Aorta (tissue), 5 donors: ENCODE results near the gene IQGAP3. TPM values are rescaled to one million over a fixed set of nuclear protein-coding genes. Genes with fewer than 3 reads are reported as not detected.

ENCODE experiments used
- ATAC-seq: fragments of 200-7000 bp; cut with Tn5 transposase; one replicate; pipeline ENCODE4 v1.9.1; 2022; ENCODE audit warnings: moderate library complexity; ENCODE audit not compliant: low FRiP score
- DNase-seq, 2 donors: peaks; one replicate each; pipeline ENCODE4 v3.0.0-alpha.2; 2020
- H3K27ac ChIP-seq, 2 donors: one replicate each; pipeline ENCODE4 v1.5.1; 2013; ENCODE audit warnings: low read length in 2 of 2, mild to moderate bottlenecking in 2 of 2, moderate library complexity in 2 of 2, control low read depth in 1 of 2, inconsistent platforms in 1 of 2, low read depth in 1 of 2
- H3K27me3 ChIP-seq, 2 donors: one replicate each; pipeline ENCODE4 v1.6.1; 2013; ENCODE audit warnings: control low read depth in 1 of 2, low read length in 1 of 2, mild to moderate bottlenecking in 1 of 2, moderate library complexity in 1 of 2; ENCODE audit not compliant: insufficient read depth in 2 of 2, control insufficient read depth in 1 of 2
- H3K36me3 ChIP-seq, 2 donors: one replicate each; pipeline ENCODE4 v1.6.1; 2013; ENCODE audit warnings: control low read depth in 1 of 2, low read length in 1 of 2, mild to moderate bottlenecking in 1 of 2; ENCODE audit not compliant: insufficient read depth in 2 of 2, control insufficient read depth in 1 of 2
- H3K4me1 ChIP-seq, 2 donors: one replicate each; pipeline ENCODE4 v1.6.1; 2013; ENCODE audit warnings: low read length in 2 of 2, control low read depth in 1 of 2, mild to moderate bottlenecking in 1 of 2, moderate library complexity in 1 of 2; ENCODE audit not compliant: insufficient read depth in 2 of 2, control insufficient read depth in 1 of 2
- H3K4me3 ChIP-seq, 2 donors: one replicate each; pipeline ENCODE4 v1.5.1; 2013; ENCODE audit warnings: low read length in 2 of 2, control low read depth in 1 of 2, mild to moderate bottlenecking in 1 of 2
- H3K9me3 ChIP-seq: one replicate; pipeline ENCODE4 v1.6.1; 2013; ENCODE audit warnings: mild to moderate bottlenecking, low read length; ENCODE audit not compliant: control insufficient read depth
- WGBS, 2 donors: extraction: QIAGEN DNeasy Blood & Tissue Kit; methylation state at CpG; one replicate each; pipeline ENCODE4 v1.1.7; 2013; 5-methylcytosine and 5-hydroxymethylcytosine counted together
- intact Hi-C, 2 donors: fragments of 100-400 bp; cut with DNase I; formaldehyde crosslinking; loops; one replicate each; pipeline versions ENCODE4 v1.14.2 to v1.15.0; 2022
- polyA plus RNA-seq, 2 donors: library from polyadenylated mRNA; stranded (reverse); fragments of 200-250 nt; gene quantifications; one replicate each; pipeline ENCODE4 v1.2.3, GENCODE V29; 2013
- total RNA-seq, 2 donors: library from RNA; stranded (reverse); fragmentation: NEBNext Ultra II Directional; extraction: Animal tissue kit (Norgen Biotek cat#: 25700); gene quantifications; one replicate each; pipeline ENCODE4 v1.2.1, GENCODE V29; 2021
- donor health status: healthy with polysubstance abuse.
- donor health status: Bipolar disorder and iron deficiency.
- donor health status: DM: no; HTN: no; CAD: no.
- donor health status: DM: no; HTN: no; CAD: no.
- donor health status: DM: yes; HTN: yes; CAD: no.

Gene IQGAP3
- total and polyA plus RNA-seq, 4 donors = 0.10 to 2.3 (median 0.48) TPM

- ATAC-seq (no peak), DNase-seq (no peak)
- no peak overlapping the region for H3K4me3 ChIP-seq
- H3K9me3 ChIP-seq = no peaks in the 10 kb centered on the region
- intact Hi-C loops = no loop called here
- WGBS, 2 donors = 92 to 96% methylated on average over 9 of the region's 9 CpGs
- no peaks in the 10 kb centered on the region for H3K36me3 ChIP-seq
- H3K27ac ChIP-seq = no peak overlapping the region
- no peaks in the 10 kb centered on the region for H3K27me3 ChIP-seq
- no peaks in the 10 kb centered on the region for H3K4me1 ChIP-seq
Observed at GRCh38 chr1:156547982-156548381, 24.4 kb downstream of the IQGAP3 start.

DNA sequence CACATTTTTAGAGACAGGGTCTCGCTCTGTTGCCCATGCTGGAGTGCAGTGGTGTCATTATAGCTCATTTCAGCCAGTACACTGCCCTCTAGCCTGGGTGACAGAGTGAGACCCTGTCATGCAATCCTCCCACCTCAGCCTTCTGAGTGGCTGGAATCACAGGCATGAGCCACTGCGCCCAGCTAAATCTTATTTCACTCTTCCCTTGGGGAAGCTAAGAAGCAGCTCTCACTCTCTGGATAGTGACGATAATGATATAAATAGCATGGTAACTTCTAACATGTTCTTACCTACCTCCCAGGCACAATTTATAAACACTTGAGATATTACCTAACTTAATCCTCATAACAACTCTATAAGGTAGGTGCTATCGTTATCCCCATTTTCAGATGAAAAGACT lies 24.9 kb downstream of the IQGAP3 start:
- DNase-seq (no peak), ATAC-seq (no peak)
- Histone ChIP-seq H3K36me3 (no peaks in the 10 kb centered on the region), H3K27ac (no peak overlapping the region), H3K4me3 (no peak overlapping the region), H3K27me3 (no peaks in the 10 kb centered on the region), H3K4me1 (no peaks in the 10 kb centered on the region), H3K9me3 (no peaks in the 10 kb centered on the region)
- whole genome bisulfite sequencing, 2 donors = 94 to 97% methylated on average over 4 of the region's 4 CpGs
- intact Hi-C loops = no loop called here

DNA sequence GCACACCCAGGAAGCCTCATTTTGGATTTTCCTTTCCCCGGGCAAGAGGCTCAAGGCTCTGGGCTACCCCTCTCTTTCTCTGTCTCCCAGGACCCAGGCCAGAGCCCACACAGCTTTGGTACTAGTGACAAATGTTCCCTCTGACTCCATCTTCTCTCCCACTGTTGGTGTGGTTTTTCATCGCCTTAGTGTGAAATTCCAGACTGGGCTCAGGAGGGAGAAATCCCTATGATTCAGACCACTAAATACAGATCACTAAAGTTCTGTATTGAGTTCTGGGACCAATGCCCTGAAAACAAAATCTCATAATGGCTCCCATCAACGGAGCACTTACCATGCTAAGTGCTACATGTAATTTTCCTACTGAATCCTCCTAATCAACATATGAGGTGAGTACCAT lies 26.1 kb downstream of the IQGAP3 start:
- intact Hi-C loops = no loop called here
- Histone ChIP-seq H3K9me3 (no peaks in the 10 kb centered on the region), H3K36me3 (no peaks in the 10 kb centered on the region), H3K27ac (no peak overlapping the region), H3K4me1 (no peaks in the 10 kb centered on the region), H3K4me3 (no peak overlapping the region), H3K27me3 (no peaks in the 10 kb centered on the region)
- 94 to 97% methylated on average over 3 of the region's 3 CpGs for WGBS, 2 donors
- ATAC-seq (no peak), DNase-seq (no peak)

DNA sequence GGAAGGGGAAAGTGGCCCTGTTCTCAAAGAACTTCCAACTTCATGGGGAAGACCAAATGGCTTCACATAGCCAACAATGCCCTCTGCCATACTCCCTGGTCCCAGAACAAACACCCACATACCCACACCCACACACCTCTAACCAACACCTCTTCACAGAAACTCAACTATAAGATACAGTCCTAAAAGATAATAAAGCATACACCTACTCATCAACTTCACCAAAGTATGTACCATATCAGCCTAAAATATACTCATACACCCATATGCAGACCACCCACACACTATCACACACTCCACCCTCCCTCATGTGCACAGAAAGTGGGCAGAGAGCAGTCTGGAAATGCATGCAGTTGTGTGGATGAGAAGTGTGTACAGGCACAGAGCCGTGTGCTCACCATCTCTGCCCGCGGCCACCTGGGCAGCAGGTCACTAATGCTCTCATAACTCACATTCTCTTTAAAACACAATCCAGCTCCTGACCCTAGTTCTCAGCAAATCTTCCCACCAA lies 27.7 kb downstream of the IQGAP3 start:
- DNase-seq = no peak

DNA sequence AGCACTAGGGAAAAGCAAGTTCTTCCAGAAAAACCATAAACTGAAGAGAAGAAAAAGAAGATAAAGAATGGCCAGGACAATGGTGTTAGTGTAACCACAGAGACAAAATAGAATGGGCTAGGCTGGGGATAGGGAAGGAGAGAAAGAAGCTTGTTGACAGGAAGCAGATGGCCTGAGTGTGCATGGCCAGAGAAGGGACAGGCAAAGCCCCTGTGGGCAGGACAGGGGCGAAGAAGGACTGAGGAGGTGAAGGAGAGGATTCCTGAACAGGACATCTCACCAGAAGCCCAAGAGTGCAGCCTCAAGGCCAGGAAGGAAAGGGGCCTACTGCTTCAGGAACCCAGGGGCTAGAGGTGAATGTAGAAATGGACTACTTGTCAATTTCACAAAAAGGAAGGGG lies 29.3 kb downstream of the IQGAP3 start:
- H3K4me1 ChIP-seq = no peaks in the 10 kb centered on the region
- H3K4me3 ChIP-seq = no peak overlapping the region
- DNase-seq (no peak), ATAC-seq (no peak)
- WGBS, 2 donors = 92 to 95% methylated on average over 1 of the region's 1 CpG
- no peaks in the 10 kb centered on the region for H3K36me3 ChIP-seq
- no peaks in the 10 kb centered on the region for H3K9me3 ChIP-seq
- H3K27me3 ChIP-seq = no peaks in the 10 kb centered on the region
- intact Hi-C loops = no loop called here
- no peak overlapping the region for H3K27ac ChIP-seq

More for the DNA sequence above, 27.7 kb downstream of the IQGAP3 start:
- no peaks in the 10 kb centered on the region for H3K4me1 ChIP-seq
- H3K27ac ChIP-seq = no peak overlapping the region
- H3K9me3 ChIP-seq = no peaks in the 10 kb centered on the region
- H3K4me3 ChIP-seq = no peak overlapping the region
- intact Hi-C loops = no loop called here
- no peak for ATAC-seq
- no peaks in the 10 kb centered on the region for H3K27me3 ChIP-seq
- 97 to 100% methylated on average over 3 of the region's 3 CpGs for WGBS, 2 donors
- no peaks in the 10 kb centered on the region for H3K36me3 ChIP-seq

DNA sequence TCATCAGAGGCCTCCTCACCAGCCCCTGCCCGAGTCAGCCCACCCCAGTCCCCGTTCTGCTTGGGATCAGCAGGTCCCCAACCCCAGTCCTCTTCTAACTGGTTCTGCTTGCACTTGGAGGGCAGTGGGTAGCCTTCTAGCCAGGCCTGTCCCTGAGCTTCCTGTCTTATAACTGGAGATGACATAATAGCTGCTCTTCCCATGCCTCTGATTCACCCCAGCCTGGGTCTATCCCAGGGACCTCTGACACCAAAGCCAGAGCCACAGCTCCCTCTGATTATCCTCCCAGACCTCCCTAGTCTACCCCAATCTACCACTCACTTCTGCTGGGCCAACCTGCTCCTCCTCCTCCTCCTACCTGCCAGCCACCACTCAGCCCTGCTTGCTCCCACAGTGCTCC lies 31.4 kb downstream of the IQGAP3 start:
- ATAC-seq (no peak), DNase-seq (peak in 1 of 2 donors; percentile 52)
- no peak overlapping the region for H3K27ac ChIP-seq
- 97 to 100% methylated on average over 2 of the region's 2 CpGs for WGBS, 2 donors
- no peaks in the 10 kb centered on the region for H3K4me1 ChIP-seq
- no peak overlapping the region for H3K4me3 ChIP-seq
- H3K27me3 ChIP-seq = no peaks in the 10 kb centered on the region
- H3K9me3 ChIP-seq = no peaks in the 10 kb centered on the region
- intact Hi-C loops = no loop called here
- H3K36me3 ChIP-seq = no peaks in the 10 kb centered on the region

GRCh38 chr1:156539818-156540355 lies 32.5 kb downstream of the IQGAP3 start:
- Histone ChIP-seq H3K27me3 (no peaks in the 10 kb centered on the region), H3K4me1 (no peaks in the 10 kb centered on the region), H3K27ac (no peak overlapping the region), H3K36me3 (no peaks in the 10 kb centered on the region), H3K9me3 (no peaks in the 10 kb centered on the region), H3K4me3 (no peak overlapping the region)
- ATAC-seq (no peak), DNase-seq (no peak)
- 87 to 91% methylated on average over 4 of the region's 4 CpGs for WGBS, 2 donors
- intact Hi-C loops = no loop called here

GRCh38 chr1:156538711-156539440 lies 33.5 kb downstream of the IQGAP3 start:
- H3K27me3 ChIP-seq = no peaks in the 10 kb centered on the region

GRCh38 chr1:156537027-156537426 lies 35.3 kb downstream of the IQGAP3 start:
- Histone ChIP-seq H3K27me3 (no peaks in the 10 kb centered on the region), H3K36me3 (no peaks in the 10 kb centered on the region), H3K4me1 (no peaks in the 10 kb centered on the region), H3K27ac (no peak overlapping the region), H3K9me3 (no peaks in the 10 kb centered on the region), H3K4me3 (no peak overlapping the region)
- ATAC-seq (no peak), DNase-seq (no peak)
- intact Hi-C loops = no loop called here
- WGBS, 2 donors = 92 to 95% methylated on average over 9 of the region's 9 CpGs

More at GRCh38 chr1:156538711-156539440, 33.5 kb downstream of the IQGAP3 start:
- DNase-seq (no peak), ATAC-seq (no peak)
- H3K36me3 ChIP-seq = no peaks in the 10 kb centered on the region
- H3K4me3 ChIP-seq = no peak overlapping the region
- WGBS, 2 donors = 89 to 92% methylated on average over 10 of the region's 10 CpGs
- H3K4me1 ChIP-seq = no peaks in the 10 kb centered on the region
- intact Hi-C loops = no loop called here
- no peak overlapping the region for H3K27ac ChIP-seq
- H3K9me3 ChIP-seq = no peaks in the 10 kb centered on the region
